Muscle layer of colon (tissue), 2 donors: ENCODE data around the gene MIA3.

Experiments used
- H3K27ac ChIP-seq: one replicate; pipeline ENCODE4 v1.7.0; 2013; ENCODE audit warnings: low read depth, mild to moderate bottlenecking, low read length, moderate library complexity
- H3K27me3 ChIP-seq, 2 donors: one replicate each; pipeline ENCODE4 v1.7.0; 2013; ENCODE audit warnings: low read length in 2 of 2, mild to moderate bottlenecking in 2 of 2; ENCODE audit not compliant: insufficient read depth in 2 of 2, control insufficient read depth in 1 of 2
- H3K36me3 ChIP-seq: one replicate; pipeline ENCODE4 v1.7.0; 2013; ENCODE audit warnings: mild to moderate bottlenecking, low read length; ENCODE audit not compliant: insufficient read depth
- H3K4me1 ChIP-seq: one replicate; pipeline ENCODE4 v1.7.0; 2013; ENCODE audit warnings: mild to moderate bottlenecking, low read length; ENCODE audit not compliant: insufficient read depth
- H3K4me3 ChIP-seq, 2 donors: one replicate each; pipeline ENCODE4 v1.7.0; 2013; ENCODE audit warnings: low read length in 2 of 2, low read depth in 1 of 2, mild to moderate bottlenecking in 1 of 2, moderate library complexity in 1 of 2
- H3K9ac ChIP-seq: one replicate; pipeline ENCODE4 v1.7.0; 2013; ENCODE audit warnings: low read length
- H3K9me3 ChIP-seq: one replicate; pipeline ENCODE4 v1.7.0; 2013; ENCODE audit warnings: mild to moderate bottlenecking, low read length
- donor health status: abdominal sarcoma.
- donor health status: Adenocarcinoma of cecum.

The MIA3 gene, protein sequence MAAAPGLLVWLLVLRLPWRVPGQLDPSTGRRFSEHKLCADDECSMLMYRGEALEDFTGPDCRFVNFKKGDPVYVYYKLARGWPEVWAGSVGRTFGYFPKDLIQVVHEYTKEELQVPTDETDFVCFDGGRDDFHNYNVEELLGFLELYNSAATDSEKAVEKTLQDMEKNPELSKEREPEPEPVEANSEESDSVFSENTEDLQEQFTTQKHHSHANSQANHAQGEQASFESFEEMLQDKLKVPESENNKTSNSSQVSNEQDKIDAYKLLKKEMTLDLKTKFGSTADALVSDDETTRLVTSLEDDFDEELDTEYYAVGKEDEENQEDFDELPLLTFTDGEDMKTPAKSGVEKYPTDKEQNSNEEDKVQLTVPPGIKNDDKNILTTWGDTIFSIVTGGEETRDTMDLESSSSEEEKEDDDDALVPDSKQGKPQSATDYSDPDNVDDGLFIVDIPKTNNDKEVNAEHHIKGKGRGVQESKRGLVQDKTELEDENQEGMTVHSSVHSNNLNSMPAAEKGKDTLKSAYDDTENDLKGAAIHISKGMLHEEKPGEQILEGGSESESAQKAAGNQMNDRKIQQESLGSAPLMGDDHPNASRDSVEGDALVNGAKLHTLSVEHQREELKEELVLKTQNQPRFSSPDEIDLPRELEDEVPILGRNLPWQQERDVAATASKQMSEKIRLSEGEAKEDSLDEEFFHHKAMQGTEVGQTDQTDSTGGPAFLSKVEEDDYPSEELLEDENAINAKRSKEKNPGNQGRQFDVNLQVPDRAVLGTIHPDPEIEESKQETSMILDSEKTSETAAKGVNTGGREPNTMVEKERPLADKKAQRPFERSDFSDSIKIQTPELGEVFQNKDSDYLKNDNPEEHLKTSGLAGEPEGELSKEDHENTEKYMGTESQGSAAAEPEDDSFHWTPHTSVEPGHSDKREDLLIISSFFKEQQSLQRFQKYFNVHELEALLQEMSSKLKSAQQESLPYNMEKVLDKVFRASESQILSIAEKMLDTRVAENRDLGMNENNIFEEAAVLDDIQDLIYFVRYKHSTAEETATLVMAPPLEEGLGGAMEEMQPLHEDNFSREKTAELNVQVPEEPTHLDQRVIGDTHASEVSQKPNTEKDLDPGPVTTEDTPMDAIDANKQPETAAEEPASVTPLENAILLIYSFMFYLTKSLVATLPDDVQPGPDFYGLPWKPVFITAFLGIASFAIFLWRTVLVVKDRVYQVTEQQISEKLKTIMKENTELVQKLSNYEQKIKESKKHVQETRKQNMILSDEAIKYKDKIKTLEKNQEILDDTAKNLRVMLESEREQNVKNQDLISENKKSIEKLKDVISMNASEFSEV (N-terminal part only)

GRCh38 chr1:222618001-222618879, at the start of gene MIA3:
MIA3 (plus strand) TSS chr1:222618097; CDS start chr1:222618111, 14 bp downstream.
- H3K27ac ChIP-seq = peak within 1 kb of the TSS; percentile 82
- peak within 1 kb of the TSS; percentile 73 to 84 for H3K4me3 ChIP-seq
- no peaks in the 10 kb centered on the region for H3K27me3 ChIP-seq
- no peaks in the 10 kb centered on the region for H3K9me3 ChIP-seq
- peaks cover 17% of the 10 kb centered on the region for H3K36me3 ChIP-seq
- peaks cover 19% of the 10 kb centered on the region for H3K4me1 ChIP-seq
- peak within 1 kb of the TSS; percentile 62 for H3K9ac ChIP-seq

DNA sequence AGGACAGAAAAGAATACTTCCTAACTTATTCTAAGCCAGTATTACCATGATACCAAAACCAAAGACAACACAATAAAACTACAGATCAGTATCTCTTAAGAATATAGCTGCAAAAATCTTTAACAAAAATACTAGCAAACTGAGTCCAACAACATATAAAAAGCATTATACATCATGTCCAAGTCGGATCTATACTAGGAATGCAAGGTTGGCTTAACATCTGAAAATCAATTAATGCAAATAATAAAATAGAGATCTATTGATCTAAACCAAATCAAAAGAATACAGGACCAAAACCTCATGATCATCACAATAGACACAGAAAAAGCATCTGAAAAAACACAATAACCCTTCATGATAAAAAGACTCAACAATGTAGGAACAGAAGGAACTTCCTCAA, 47.1 kb upstream of the MIA3 start:
- no peak overlapping the region for H3K4me3 ChIP-seq
- H3K9me3 ChIP-seq = no peaks in the 10 kb centered on the region
- H3K27ac ChIP-seq = no peak overlapping the region
- peaks cover 10% of the 10 kb centered on the region for H3K36me3 ChIP-seq
- H3K9ac ChIP-seq = no peak overlapping the region
- H3K4me1 ChIP-seq = no peaks in the 10 kb centered on the region
- no peaks in the 10 kb centered on the region for H3K27me3 ChIP-seq

DNA sequence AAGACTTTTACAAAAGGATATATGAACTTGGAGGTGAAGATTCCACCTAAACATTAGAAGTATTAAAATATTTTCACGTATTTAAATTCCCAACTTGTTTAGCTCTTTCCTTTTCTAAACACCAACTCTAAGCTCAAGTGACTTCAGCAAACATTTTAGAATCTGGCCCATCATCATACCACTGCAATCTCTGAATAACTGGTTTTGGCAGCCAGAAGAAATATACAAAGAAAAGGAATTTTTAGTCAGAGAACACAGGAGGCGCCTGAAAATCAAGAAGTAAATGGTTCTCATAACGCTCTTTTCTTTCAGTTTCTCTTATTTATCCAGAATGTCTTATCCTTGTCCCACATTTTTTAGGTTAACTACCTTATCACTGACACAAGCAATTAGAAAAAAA, 38.6 kb upstream of the MIA3 start:
- H3K4me3 ChIP-seq = no peak overlapping the region
- H3K27ac ChIP-seq = no peak overlapping the region
- no peaks in the 10 kb centered on the region for H3K27me3 ChIP-seq
- peaks cover 21% of the 10 kb centered on the region for H3K36me3 ChIP-seq
- H3K9me3 ChIP-seq = no peaks in the 10 kb centered on the region
- H3K9ac ChIP-seq = no peak overlapping the region
- no peaks in the 10 kb centered on the region for H3K4me1 ChIP-seq

- Histone ChIP-seq H3K9me3 (no peaks in the 10 kb centered on the region), H3K4me3 (no peak overlapping the region), H3K4me1 (no peaks in the 10 kb centered on the region), H3K9ac (no peak overlapping the region), H3K36me3 (peaks cover 20% of the 10 kb centered on the region), H3K27me3 (no peaks in the 10 kb centered on the region), H3K27ac (no peak overlapping the region)
These were observed 35.7 kb upstream of the MIA3 start for GRCh38 chr1:222582099-222582774.

GRCh38 chr1:222583079-222583478, 34.8 kb upstream of the MIA3 start:
- no peak overlapping the region for H3K4me3 ChIP-seq
- no peak overlapping the region for H3K27ac ChIP-seq
- no peaks in the 10 kb centered on the region for H3K4me1 ChIP-seq

GRCh38 chr1:222586842-222587241, 31.1 kb upstream of the MIA3 start:
- H3K27ac ChIP-seq = no peak overlapping the region
- no peaks in the 10 kb centered on the region for H3K27me3 ChIP-seq
- peaks cover 15% of the 10 kb centered on the region for H3K4me1 ChIP-seq
- no peak overlapping the region for H3K9ac ChIP-seq
- no peaks in the 10 kb centered on the region for H3K9me3 ChIP-seq
- H3K4me3 ChIP-seq = no peak overlapping the region
- H3K36me3 ChIP-seq = peaks cover 20% of the 10 kb centered on the region

More at GRCh38 chr1:222583079-222583478, 34.8 kb upstream of the MIA3 start:
- no peaks in the 10 kb centered on the region for H3K27me3 ChIP-seq
- peaks cover 20% of the 10 kb centered on the region for H3K36me3 ChIP-seq
- H3K9ac ChIP-seq = no peak overlapping the region
- H3K9me3 ChIP-seq = no peaks in the 10 kb centered on the region

DNA sequence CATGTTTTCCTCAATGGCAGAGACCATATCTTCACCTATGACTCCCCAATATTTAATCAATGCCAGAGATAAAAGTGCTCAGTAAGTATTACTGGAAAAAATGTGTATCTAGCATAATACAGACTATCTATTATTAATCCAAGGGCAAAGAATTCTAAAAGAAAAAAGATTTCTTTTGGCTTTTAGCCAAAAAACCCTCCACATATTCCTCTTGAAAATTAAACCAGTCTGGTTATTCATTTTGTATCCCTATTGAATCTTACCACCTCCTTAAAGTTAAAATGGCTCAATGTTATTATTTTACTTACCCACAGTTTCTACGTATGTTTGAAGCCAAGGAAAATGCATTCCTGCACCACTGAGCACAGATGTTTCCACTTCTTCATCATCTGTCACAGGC, 29.8 kb upstream of the MIA3 start:
- Histone ChIP-seq H3K27ac (no peak overlapping the region), H3K36me3 (peaks cover 10% of the 10 kb centered on the region), H3K9me3 (no peaks in the 10 kb centered on the region), H3K4me1 (peaks cover 15% of the 10 kb centered on the region), H3K27me3 (no peaks in the 10 kb centered on the region), H3K9ac (no peak overlapping the region), H3K4me3 (no peak overlapping the region)

- no peaks in the 10 kb centered on the region for H3K27me3 ChIP-seq
- peak within 1 kb of the TSS; percentile 85 to 87 for H3K4me3 ChIP-seq
- peak within 1 kb of the TSS; percentile 86 for H3K27ac ChIP-seq
- H3K4me1 ChIP-seq = peaks cover 15% of the 10 kb centered on the region
- peak within 1 kb of the TSS; percentile 79 for H3K9ac ChIP-seq
- peaks cover 10% of the 10 kb centered on the region for H3K36me3 ChIP-seq
- no peaks in the 10 kb centered on the region for H3K9me3 ChIP-seq
These were observed 28.2 kb upstream of the MIA3 start, which contains the start of gene TAF1A for GRCh38 chr1:222589462-222590302. TAF1A (minus strand) TSS chr1:222589933.

- Histone ChIP-seq H3K9ac (no peak overlapping the region), H3K4me1 (peaks cover 15% of the 10 kb centered on the region), H3K36me3 (peaks cover 1% of the 10 kb centered on the region), H3K27me3 (no peaks in the 10 kb centered on the region), H3K9me3 (no peaks in the 10 kb centered on the region), H3K4me3 (no peak overlapping the region), H3K27ac (no peak overlapping the region)
These were observed 25.7 kb upstream of the MIA3 start for GRCh38 chr1:222592171-222592570.
